HG03039 (cell line): ENCODE measurements around the gene DLX4.

ENCODE experiments used
- ATAC-seq: cut with Tn5 transposase; IDR thresholded peaks from one replicate; pipeline ENCODE4 v1.9.1; 2021; ENCODE audit warnings: mild to moderate bottlenecking, moderate library complexity; ENCODE audit not compliant: unreplicated experiment

Gene DLX4

DNA sequence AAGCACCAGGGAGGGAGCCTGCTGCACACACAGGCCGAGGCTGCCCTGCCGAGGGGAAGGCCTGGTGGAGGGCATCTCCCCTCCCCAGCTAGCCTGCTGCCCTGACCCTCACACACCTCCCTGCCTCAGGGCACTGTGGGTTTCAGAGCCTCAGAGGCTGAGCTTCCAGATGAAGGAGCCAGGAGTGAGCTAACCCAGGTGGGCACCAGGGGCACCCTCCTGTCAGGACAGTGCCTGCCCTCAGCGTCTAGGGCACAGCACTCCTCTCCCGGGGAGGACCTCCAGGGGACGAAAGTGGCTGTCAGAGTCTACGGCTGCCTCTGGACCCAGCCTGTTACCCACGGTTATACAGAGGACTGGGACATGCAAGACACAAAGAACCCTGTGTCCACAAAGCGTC lies 22.8 kb upstream of the DLX4 start:
- no peak for ATAC-seq

DNA sequence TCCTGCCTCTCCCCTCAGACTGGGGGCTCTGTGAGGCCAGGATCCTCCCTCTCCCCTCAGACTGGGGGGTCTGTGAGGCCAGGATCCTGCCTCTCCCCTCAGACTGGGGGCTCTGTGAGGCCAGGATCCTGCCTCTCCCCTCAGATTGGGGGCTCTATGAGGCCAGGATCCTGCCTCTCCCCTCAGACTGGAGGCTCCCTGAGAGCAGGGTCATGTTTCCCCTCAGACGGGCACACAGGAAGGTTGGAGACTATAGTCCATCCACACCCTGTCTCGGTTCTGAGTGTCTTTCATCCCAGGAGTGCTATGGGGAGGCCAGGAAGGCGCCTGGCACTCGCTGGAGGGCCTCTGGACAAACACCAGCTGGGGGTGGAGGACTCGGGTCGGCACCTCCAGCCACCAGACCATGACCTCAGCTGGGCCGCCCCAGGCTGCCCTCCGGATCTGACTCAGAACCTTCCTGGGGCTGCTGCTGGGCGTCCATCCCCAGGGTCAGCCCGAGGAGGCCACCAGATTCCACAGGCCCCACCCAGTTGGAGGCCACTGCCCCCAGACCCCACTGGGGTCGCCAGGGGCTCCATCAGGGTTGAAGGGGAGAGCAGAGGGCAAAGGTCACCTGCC lies 21.9 kb upstream of the DLX4 start:
- no peak for ATAC-seq

DNA sequence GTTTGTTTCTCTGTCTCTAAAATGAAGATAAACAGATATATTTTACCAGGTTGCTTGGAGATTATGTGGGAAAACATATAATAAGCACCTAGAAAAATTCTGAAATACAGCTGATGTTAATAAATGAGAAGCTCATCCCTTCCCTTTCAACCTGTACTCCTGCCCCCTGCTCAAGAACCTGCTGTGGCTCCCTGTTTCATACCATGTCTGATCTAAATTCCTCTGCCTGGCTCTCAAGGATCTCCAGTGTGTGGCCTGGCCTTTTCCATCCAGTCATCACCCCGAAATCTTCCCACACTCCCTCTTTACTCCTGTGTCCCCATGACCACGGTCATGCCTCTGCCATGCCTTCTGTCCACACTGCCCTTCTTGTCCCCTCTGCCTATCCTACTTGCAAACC lies 19.4 kb upstream of the DLX4 start:
- no peak for ATAC-seq

DNA sequence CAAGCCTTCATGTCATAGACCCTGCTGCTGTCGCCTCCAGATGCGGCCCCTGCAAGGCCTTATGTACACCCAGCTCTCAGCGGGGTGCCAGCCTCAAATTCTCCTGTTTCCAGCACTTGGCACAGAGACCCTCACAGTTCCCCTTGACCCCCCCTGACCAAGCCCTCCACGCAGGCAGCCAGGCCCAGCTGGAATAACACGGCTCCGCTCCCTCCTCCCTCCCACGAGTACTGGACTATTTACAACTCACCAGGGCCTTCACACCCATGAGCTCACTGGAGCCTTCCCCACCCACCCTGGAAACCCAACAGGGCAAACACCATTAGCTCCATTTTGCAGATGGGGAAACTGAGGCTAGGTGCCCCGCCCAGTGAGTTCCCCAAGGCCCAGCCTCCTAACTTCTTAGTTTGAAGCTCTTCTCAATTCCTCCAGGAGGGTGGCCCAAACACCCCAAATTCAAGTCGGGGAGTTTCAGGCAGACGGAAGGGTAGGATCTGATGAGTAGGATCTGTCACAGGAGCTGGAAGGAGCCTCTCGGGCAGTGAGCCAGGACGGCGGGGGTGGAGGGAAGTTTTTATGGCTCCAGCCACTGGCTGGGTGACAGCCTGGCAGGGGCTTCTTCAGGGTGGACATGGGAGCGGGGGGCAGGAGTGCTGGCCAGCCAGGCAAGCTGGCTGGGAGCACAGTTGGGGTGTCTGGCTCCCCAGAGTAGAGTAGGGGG lies 17.5 kb upstream of the DLX4 start:
- no peak for ATAC-seq

DNA sequence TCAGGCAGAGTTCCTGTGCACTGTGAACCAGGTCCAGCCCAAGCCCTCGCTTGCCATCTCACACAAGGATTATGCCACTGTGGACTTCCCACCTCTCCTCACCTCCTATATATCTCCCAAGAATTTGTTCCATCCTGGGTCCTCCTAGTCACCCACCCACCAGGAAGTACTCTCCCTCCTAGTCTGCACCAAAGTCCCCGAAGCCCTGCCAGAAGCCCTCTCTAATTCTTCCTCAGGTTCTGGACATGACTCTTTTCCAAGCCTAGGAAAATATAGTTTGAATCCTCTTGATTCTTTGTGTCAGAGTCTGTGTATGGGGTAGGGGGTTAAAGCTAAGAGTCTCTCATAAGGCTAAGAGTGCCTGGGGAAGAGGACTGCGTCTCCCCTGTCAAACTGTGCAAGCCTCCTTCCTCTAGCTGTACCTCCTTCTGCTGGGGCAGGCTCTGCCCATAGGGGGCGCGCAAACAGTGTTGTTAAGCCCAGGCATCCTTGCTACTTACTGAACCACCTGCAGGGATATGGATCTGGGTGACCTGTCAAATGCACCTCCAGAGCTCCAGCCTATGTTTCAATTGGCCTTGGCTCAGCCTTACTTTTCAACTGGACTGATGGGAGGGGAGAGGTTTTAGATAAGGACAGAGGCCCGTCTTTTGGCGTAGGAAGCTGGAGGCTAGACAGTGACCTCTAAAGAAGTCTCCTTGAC lies 16.6 kb upstream of the DLX4 start:
- ATAC-seq = no peak

DNA sequence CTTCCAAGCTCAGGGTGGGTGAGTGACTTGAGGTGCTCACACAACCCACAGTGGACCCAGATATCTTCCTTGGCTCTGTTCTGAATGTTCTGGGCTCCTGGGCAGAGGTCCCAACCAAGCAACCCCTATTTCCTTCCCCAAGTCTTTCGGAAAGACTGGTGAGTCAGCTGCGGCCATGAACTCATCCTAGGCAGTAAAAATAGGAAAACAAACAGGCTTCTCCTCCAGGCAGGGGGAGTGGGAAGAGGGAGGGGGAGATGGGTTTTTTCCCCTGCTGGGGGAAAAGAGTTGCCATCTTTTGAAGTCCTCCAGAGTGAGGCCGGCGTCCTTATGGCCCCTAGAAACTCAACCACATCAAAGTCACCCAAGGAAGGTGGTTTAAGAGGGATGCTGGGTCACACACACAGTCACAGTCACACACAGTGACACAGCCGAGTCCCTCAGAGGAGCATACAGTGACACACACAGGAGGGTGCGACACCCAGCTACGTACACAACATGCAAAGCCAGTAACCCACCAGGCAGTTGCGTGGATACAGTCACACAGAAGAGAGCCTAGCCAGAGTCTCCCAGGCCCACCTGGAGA lies 16.0 kb upstream of the DLX4 start:
- ATAC-seq = no peak

DNA sequence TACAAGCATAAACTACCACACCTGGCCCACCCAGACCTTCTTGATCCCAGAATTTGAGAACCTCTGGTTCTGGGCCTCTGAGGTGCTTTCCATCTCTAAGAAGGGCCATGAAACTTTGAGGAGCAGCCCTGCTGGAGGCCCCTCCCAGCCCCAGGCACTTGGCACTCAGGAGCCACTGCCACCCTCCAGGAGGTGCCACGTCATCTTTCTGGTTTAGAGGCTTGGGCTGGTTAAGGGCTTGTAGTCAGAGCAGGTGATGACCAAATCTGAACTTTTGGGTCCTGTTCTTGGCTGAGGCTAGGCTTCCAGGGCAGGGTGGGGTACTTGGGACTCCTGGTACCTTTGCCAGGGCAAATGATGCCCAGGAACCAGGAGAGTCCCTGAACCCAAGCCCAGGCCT lies 13.8 kb upstream of the DLX4 start:
- no peak for ATAC-seq

DNA sequence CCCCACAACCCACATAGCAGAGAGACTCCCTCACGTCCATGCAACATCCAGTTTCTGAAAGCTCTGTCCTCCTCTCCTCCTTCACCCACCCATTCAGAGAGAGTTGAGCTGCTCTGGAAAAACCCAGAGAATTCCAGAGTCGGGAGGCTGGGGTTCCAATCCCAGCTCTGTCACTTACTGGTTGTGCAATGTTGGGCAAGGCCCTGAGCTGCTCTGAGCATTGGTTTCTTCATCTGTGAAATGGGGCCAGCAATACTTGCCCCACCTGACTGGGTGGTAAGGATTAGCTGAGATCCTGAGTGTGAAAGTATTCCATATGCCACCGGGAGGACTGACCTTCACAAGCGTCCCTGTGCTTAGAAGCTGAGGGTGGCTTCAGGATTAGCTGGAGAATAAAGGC lies 12.2 kb upstream of the DLX4 start:
- no peak for ATAC-seq

DNA sequence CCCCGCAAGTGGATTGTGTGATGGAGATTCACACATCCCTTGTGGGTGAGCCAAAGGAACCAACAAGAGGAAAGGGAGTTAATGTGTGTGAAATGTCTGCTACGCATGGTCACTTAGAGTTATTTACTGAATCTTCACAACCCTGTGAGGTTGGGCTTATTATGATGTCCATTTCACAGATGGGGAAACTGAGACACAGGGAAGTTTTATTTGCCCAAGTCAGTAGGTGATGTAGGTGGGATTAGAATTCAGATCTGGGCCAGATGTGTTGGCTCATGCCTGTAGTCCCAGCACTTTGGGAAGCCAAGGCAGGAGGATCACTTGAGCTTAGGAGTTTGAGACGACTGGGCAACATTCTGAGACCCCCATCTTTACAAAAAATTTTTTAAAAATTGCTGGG lies 11.6 kb upstream of the DLX4 start:
- no peak for ATAC-seq

DNA sequence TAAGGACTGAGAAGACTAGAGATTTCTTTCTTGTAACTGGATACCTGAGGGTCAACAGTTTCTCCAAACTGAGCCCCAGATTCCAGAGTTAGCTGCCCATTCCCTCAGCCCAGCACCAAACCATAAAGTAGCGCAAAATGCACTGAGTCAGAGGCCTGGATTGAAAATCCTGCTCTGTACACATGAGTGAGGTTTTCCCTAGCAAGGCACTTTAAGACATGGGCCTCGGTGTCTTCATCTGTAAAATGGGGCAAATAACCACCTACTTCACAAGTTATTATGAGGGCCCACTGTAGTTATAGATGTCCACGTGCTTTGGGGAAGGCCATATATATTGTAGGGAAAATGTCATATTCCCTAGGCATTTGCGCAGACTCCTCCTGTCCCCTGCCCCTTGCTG lies 10.3 kb upstream of the DLX4 start:
- no peak for ATAC-seq

DNA sequence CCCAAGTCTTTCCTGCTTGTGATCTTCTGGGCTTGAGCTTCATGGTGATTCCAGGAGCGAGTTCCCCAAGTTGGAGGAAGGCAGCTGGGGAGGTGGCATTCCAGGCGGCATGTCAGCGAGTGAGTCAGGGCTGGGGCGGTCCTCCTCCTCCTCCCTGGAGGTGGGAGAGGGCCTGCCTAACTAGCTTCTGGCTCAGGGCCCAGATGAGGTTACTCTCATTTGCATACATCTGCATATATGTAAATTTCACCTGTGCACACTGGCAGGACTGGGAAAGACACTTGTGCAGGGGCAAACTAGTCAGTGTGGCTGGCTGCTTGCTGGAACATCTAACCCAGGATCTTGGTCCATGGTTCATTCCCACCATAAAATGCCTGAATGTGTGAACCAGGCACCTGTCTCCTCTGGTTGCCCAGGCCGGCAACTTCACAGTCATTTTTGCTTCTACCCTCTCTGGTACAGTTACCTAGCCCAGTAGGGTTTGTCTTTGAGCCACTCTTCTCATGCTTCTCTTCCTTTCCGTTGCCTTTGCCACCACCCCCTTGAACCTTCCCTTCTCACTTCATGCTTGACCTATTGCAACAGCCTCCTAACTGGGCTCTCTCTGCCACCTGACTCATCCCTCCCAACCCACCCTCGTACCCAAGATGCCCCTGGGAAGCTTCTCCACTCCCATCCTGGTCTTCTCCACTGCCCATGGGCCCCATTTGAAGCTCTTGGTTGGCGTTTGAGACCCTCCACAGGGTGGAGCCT lies 9.6 kb upstream of the DLX4 start:
- ATAC-seq = no peak

DNA sequence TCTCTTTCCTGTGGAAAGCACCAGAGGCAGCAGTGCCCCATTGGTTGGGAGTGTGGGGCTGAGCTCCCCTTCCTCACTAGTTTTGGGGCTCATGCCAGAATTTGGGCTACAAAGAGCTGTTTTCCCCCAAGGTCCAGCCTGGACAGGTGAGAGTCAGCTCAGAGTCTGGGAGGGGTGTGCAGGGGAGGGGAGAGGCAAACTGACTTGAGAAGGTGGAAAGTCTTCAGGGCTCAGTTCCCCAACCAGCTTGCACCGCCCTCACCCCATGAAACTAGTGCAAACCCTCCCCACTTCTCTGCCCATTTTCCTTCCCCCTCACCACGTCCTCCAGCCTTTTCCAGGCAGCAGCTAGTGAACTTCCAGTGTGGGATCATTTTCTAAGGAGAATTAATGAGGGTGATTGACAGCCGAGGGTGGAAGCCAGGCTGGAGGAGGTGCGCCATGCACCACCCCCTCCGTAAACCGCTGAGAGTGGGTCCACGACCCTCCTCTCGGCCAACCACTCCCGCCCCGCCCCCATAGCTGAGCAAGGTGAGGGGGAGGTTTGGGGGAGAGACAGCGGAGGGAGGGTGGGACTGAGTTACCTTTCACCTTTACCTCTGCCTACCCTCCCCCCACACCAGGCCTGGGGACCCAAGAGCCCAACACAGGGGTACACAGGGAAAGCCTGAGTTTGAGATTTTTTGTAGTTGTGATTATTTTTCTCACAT lies 6.2 kb upstream of the DLX4 start:
- ATAC-seq = no peak

DNA sequence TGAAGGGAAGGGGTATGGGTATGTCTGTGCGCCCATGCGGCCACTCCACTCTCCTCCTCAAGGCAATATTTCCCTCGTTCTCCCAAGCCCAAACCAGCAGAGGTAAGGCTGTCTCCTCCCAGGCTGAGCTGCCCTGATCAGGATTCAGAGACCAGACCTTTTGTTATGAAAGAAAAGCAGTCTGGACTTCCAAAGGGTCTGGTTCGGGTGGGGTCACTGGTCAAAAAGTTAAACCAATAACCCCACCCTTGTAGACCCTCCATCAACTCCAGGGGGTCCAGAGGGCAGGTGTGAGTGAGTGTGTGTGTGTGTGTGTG lies 5.7 kb upstream of the DLX4 start:
- no peak for ATAC-seq

DNA sequence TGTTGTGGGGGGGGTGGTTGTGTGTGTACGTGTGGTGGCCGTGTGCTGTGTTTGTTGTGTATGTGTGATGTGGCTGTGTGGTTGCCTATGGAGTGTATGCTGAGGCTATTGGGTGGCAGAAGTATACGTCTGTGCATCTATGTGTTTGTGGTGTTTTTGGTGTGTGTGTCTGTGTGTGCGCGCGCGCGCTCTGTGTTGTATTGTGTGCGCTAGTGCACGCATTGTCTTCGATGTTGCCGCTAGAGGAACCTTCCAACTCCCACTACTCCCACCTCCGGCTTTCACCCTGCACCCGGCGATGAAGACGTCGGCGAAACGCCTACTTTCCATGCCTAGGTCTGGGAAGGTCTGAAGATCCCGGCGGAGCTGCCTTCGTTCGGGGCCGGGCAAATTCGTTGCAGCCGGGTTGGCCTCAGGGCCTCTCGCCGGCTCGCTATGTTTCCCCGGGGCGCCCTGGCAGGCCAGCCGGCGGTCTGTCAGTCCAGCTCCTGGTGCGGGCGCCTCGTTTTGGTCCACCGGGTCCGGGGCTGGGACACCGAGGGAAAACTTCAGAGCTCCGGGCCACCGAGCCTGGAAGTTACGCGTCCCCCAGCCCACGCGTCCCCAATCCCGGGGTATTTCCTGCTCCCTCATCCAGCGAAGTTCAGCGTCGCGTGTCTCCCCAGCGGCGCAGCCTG lies 5.2 kb upstream of the DLX4 start:
- ATAC-seq = no peak

DNA sequence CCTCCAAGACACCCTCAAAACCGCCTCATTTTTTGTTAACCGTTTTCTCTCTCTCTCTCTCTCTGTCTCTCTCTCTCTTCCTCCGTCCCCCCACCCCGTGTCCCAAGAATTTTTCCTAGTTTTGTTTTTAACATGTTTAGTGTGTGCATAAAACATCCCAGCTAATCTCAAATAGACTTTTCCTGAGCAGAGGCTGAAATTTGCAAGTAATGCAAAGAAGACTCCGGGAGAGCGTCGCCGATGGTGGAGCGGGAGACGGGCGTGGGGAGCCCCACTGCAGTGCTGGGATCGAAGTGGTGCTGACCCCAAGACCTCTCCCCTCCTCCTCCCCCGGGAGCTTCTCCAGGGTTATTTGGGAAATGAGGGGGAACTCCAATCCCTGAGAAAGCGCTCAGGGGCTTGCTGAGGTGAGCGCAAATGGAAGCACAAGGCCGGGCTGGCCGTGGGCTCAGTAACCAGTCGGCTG lies 4.7 kb upstream of the DLX4 start:
- ATAC-seq = no peak

DNA sequence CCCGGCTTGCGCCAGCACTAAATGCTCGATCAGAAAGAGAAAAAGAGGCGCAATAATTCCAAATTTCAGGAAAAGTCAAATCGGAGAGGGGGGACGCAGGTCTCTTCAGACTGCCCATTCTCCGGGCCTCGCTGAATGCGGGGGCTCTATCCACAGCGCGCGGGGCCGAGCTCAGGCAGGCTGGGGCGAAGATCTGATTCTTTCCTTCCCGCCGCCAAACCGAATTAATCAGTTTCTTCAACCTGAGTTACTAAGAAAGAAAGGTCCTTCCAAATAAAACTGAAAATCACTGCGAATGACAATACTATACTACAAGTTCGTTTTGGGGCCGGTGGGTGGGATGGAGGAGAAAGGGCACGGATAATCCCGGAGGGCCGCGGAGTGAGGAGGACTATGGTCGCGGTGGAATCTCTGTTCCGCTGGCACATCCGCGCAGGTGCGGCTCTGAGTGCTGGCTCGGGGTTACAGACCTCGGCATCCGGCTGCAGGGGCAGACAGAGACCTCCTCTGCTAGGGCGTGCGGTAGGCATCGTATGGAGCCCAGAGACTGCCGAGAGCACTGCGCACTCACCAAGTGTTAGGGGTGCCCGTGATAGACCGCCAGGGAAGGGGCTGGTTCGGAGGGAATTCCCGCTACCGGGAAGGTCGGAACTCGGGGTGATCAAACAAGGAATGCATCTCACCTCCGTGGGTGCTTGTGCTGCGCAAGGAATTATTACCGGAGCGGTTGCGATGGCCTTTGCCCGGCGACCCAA lies 4.0 kb upstream of the DLX4 start:
- no peak for ATAC-seq

DNA sequence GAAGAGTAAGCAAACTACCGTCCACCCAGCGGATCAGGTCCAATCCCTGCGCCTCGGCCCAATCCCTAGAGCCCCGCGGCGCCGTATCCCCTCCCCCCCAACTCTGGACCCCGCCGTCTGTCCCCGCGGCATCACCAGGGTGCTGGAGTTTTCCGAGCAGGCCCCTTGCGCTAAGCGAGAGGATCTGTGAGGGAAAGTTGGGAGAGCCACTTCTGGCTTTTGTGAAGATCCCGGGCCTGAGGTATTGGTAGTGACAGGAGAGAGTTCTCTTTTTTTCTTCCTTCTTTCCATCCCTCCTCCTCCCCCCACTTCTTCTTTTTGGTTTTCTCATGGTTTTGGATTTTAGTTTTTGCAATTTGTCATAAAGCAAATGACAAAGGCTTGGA lies 3.5 kb upstream of the DLX4 start:
- ATAC-seq = no peak

DNA sequence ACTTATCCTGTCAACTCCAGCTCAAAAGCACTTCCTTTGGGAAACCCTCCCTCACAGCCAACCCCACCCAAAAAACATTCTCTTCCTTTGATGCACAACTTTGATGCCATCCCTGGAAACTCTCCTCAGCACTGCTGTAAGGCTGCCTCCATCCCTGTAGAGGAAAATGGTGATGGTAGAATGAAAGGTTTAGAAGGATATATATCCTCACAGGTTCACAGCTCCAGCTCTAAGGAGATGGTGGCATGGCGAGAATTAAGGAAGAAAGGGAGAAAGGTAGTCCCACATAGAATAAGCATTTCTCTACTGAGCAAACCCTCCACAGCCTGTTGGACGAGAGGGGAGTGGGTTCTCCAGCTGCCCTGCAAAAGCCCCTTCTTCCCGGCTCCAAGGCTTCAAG lies 2.2 kb upstream of the DLX4 start:
- ATAC-seq = no peak

DNA sequence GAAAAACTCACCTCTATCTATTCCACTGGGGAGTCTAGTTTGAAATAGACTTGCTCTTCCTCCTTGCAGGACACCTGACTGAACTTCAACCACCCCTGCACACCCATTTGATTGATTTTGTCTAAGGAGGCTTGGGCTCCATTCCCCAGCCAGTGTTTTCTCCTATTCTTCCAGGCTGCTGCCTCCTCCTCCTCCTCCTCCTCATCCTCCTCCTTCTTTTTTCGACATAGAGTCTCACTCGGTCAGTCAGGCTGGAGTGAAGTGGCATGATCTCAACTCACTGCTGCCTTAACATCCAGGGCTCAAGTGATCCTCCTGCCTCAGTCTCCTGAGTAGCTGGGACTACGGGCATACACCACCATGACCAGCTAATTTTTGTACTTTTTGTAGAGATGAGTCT lies 1.8 kb upstream of the DLX4 start:
- ATAC-seq = no peak
